ENCODE measurements around the gene SLC12A5. TPM values are rescaled to one million over a fixed set of nuclear protein-coding genes. Genes with fewer than 3 reads are reported as not detected.

Gene SLC12A5
- total RNA-seq, 1 donor from 2014 or later, result 2.1 TPM

DNA sequence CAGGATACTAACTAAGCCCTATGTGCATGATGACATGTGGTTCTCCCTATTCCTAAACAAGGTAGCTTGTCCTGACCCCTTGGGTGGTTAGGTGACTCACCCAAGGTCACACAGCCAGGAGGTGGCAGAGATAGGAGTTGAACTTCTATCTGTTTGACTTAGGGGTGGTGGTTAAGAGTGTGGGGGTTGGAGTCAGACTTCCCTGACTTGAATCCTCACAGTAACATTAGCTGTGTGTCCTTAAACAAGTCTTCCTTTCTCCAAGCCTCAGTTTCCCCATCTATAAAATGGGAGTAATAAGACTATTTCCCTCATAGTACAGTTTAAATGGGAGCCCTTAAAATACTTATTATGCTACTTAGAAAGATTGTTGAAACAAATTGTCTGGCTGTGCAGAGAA lies 21.9 kb downstream of the SLC12A5 start:
- TF ChIP-seq, protein P1, sequence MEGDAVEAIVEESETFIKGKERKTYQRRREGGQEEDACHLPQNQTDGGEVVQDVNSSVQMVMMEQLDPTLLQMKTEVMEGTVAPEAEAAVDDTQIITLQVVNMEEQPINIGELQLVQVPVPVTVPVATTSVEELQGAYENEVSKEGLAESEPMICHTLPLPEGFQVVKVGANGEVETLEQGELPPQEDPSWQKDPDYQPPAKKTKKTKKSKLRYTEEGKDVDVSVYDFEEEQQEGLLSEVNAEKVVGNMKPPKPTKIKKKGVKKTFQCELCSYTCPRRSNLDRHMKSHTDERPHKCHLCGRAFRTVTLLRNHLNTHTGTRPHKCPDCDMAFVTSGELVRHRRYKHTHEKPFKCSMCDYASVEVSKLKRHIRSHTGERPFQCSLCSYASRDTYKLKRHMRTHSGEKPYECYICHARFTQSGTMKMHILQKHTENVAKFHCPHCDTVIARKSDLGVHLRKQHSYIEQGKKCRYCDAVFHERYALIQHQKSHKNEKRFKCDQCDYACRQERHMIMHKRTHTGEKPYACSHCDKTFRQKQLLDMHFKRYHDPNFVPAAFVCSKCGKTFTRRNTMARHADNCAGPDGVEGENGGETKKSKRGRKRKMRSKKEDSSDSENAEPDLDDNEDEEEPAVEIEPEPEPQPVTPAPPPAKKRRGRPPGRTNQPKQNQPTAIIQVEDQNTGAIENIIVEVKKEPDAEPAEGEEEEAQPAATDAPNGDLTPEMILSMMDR (IDR thresholded peaks at IDR 0.05), result no peak
- peaks cover 52% of the 10 kb centered on the region for H3K27me3 Mint-ChIP-seq (ENCODE audit: low read depth)
- DNase-seq (ENCODE audit: low spot score), result no peak
- no peaks in the 10 kb centered on the region for H3K36me3 Mint-ChIP-seq (ENCODE audit: low read depth)
- no peaks in the 10 kb centered on the region for H3K4me1 Mint-ChIP-seq (ENCODE audit: low read depth)
- H3K27ac Mint-ChIP-seq (ENCODE audit: unreplicated experiment), result no peak overlapping the region
- no peaks in the 10 kb centered on the region for H3K9me3 Mint-ChIP-seq (ENCODE audit: low read depth)
- H3K4me3 Mint-ChIP-seq (ENCODE audit: unreplicated experiment), result no peak overlapping the region

DNA sequence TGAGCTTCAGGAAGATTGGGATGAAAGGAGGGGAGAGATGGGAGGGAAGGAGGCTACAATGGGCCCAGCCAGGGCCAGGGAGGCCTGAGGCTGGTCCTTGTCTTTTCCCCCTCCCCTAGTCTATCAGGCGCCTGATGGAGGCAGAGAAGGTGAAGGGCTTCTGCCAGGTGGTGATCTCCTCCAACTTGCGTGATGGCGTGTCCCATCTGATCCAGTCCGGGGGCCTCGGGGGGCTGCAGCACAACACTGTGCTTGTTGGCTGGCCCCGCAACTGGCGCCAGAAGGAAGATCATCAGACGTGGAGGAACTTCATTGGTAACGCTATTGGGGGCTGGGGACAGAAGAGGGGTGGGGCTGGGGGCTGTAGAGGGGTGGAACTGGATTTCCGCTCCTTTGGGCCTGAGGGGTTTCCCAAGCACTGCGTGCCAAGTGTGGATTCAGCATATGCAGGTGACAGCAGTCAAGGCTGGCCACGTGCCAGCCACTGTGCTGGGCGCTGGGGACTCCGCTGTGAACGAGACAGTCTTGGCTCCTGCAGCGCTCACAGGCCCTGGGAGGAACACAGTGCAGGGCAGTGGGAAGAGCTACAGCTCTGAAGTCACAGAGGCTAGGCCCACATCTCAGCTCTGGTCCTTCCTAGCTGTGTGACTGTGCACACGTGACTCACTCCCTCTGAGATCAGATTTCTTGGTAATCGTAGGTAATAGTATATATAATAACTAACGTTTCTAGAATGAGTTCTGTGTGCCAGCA lies 22.7 kb downstream of the SLC12A5 start:
- no peaks in the 10 kb centered on the region for H3K36me3 Mint-ChIP-seq (ENCODE audit: low read depth)
- DNase-seq (ENCODE audit: low spot score), result no peak
- H3K9me3 Mint-ChIP-seq (ENCODE audit: low read depth), result no peaks in the 10 kb centered on the region
- H3K4me1 Mint-ChIP-seq (ENCODE audit: low read depth), result no peaks in the 10 kb centered on the region
- TF ChIP-seq, protein P1 (IDR thresholded peaks at IDR 0.05), result no peak
- H3K4me3 Mint-ChIP-seq (ENCODE audit: unreplicated experiment), result no peak overlapping the region
- H3K27ac Mint-ChIP-seq (ENCODE audit: unreplicated experiment), result no peak overlapping the region
- H3K27me3 Mint-ChIP-seq (ENCODE audit: low read depth), result peaks cover 45% of the 10 kb centered on the region

GRCh38 chr20:46053416-46053815 lies 24.4 kb downstream of the SLC12A5 start:
- Mint-ChIP-seq H3K4me1 (ENCODE audit: low read depth) (peaks cover 4% of the 10 kb centered on the region), H3K36me3 (ENCODE audit: low read depth) (no peaks in the 10 kb centered on the region), H3K4me3 (ENCODE audit: unreplicated experiment) (no peak overlapping the region), H3K27ac (ENCODE audit: unreplicated experiment) (no peak overlapping the region), H3K9me3 (ENCODE audit: low read depth) (no peaks in the 10 kb centered on the region), H3K27me3 (ENCODE audit: low read depth) (peaks cover 37% of the 10 kb centered on the region)
- TF ChIP-seq, protein P1 (IDR thresholded peaks at IDR 0.05), result no peak
- no peak for DNase-seq (ENCODE audit: low spot score)

DNA sequence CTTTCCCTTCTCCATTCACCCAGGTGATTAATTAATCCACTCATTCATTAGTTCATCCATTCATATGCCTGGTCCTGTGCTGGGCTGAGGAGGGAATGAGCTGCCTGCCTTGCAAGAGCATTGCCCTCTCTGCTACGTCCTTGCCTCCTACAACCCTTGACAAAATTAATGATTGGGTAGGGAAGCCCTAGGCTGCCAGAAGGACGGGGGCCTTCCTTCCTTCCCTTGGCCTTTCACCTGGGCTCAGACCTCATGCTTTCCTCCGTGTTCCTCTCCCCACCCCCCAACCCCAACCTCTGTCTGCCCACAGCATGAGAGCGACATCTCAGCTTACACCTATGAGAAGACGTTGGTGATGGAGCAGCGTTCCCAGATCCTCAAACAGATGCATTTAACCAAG lies 25.6 kb downstream of the SLC12A5 start:
- no peaks in the 10 kb centered on the region for H3K9me3 Mint-ChIP-seq (ENCODE audit: low read depth)
- DNase-seq (ENCODE audit: low spot score), result no peak
- H3K4me1 Mint-ChIP-seq (ENCODE audit: low read depth), result peaks cover 9% of the 10 kb centered on the region
- H3K4me3 Mint-ChIP-seq (ENCODE audit: unreplicated experiment), result no peak overlapping the region
- no peak overlapping the region for H3K27ac Mint-ChIP-seq (ENCODE audit: unreplicated experiment)
- no peaks in the 10 kb centered on the region for H3K36me3 Mint-ChIP-seq (ENCODE audit: low read depth)
- peaks cover 30% of the 10 kb centered on the region for H3K27me3 Mint-ChIP-seq (ENCODE audit: low read depth)
- TF ChIP-seq, protein P1 (IDR thresholded peaks at IDR 0.05), result no peak

GRCh38 chr20:46055269-46055668 lies 26.3 kb downstream of the SLC12A5 start:
- no peaks in the 10 kb centered on the region for H3K9me3 Mint-ChIP-seq (ENCODE audit: low read depth)
- peaks cover 4% of the 10 kb centered on the region for H3K36me3 Mint-ChIP-seq (ENCODE audit: low read depth)
- TF ChIP-seq, protein P1 (IDR thresholded peaks at IDR 0.05), result no peak
- H3K27ac Mint-ChIP-seq (ENCODE audit: unreplicated experiment), result no peak overlapping the region
- no peak for DNase-seq (ENCODE audit: low spot score)
- H3K27me3 Mint-ChIP-seq (ENCODE audit: low read depth), result peaks cover 28% of the 10 kb centered on the region
- H3K4me1 Mint-ChIP-seq (ENCODE audit: low read depth), result peaks cover 9% of the 10 kb centered on the region
- H3K4me3 Mint-ChIP-seq (ENCODE audit: unreplicated experiment), result no peak overlapping the region

Measured in chondrocyte (in vitro differentiated cells).